H1 (cell line): ENCODE data around the gene FXYD3. TPM values are rescaled to one million over a fixed set of nuclear protein-coding genes. Genes with fewer than 3 reads are reported as not detected.

Experiments
- BACH1 ChIP-seq: IDR thresholded peaks from 2 replicates; pipeline ENCODE4 v1.6.1; 2012; ENCODE audit warnings: low read length, improper control_type of control experiment
- CREB1 ChIP-seq: IDR thresholded peaks from 2 replicates; pipeline ENCODE4 v1.6.1; 2012; ENCODE audit warnings: inconsistent platforms
- GTF2F1 ChIP-seq: IDR thresholded peaks from 2 replicates; pipeline ENCODE4 v1.6.1; 2012; ENCODE audit warnings: low read depth, low read length, improper control_type of control experiment, borderline replicate concordance
- JUND ChIP-seq: IDR thresholded peaks from 2 replicates; pipeline ENCODE4 v1.6.1; 2011; ENCODE audit warnings: mild to moderate bottlenecking, improper control_type of control experiment, low read length
- RNF2 ChIP-seq: fragments of 200-900, 300-1000 bp; sonication (generic); IDR thresholded peaks from 2 replicates; pipeline ENCODE4 v1.7.1; 2016; ENCODE audit warnings: borderline replicate concordance, low read depth, mild to moderate bottlenecking, antibody characterized with exemption, low read length; ENCODE audit not compliant: poor library complexity, severe bottlenecking; ENCODE audit errors: missing control alignments
- ZNF274 ChIP-seq: IDR thresholded peaks from 2 replicates; pipeline ENCODE4 v1.7.0; 2012; ENCODE audit warnings: low read length, borderline replicate concordance; ENCODE audit errors: extremely low read depth
- polyA plus RNA-seq, 7 experiments: library from polyadenylated mRNA; depleted of rRNA in 3 of 7; stranded (reverse) in 5 of 7; unstranded in 2 of 7; fragments of >200 nt in 5 of 7; fragments of 200-250 nt in 2 of 7; gene quantifications; 1 replicate in 5 of 7; 2 replicates in 1 of 7; 4 replicates in 1 of 7; pipeline versions ENCODE4 v1.2.1 to v1.2.3, GENCODE V29; 2011 to 2013; ENCODE audit warnings: missing spikeins in 2 of 7, mixed read lengths in 2 of 7
- total RNA-seq: library from RNA; stranded (reverse); fragmentation: NEBNext Ultra II Directional; extraction: Animal tissue kit (Norgen Biotek cat#: 25700); gene quantifications from 2 replicates; pipeline ENCODE4 v1.2.1, GENCODE V29; 2021

FXYD3 gene
- total and polyA plus RNA-seq, 2 of the 8 experiments (the other 6 are each of a cell fraction or from before 2014, with no cell fraction given): 0.33 TPM; not detected in 1

DNA sequence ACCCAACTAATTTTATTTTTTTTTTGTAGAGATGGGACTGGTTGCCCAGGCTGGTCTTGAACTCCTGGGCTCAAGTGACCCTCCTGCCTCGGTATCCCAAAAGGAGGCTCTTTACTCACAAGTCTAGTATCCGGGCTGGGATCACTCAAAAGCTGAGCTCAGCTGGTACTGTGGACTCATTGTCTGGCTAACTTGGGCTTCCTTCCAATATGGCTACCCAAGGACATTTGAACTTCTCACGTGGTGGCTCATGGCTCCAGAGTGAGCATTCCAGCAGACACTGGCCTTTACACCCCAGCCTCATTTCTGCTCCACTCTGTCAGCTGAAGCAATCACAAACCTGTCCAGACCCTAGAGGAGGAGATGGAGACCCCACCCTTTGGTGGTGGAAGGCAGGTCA, 45.2 kb upstream of the FXYD3 start (continued):
- TF ChIP-seq BACH1 (no peak), RNF2 (no peak), ZNF274 (no peak), CREB1 (no peak), GTF2F1 (no peak), JUND (no peak)
